Central memory CD8-positive, alpha-beta T cell (primary cell): ENCODE measurements around the gene SMIM35.

ENCODE experiments used
- ATAC-seq: fragments of 150-1000 bp; cut with Tn5 transposase; replicated peaks from 2 replicates; pipeline ENCODE4 v1.10.0; 2022; ENCODE audit warnings: mild to moderate bottlenecking, moderate FRiP score, moderate number of reproducible peaks; ENCODE audit not compliant: poor library complexity, severe bottlenecking; ENCODE audit errors: extremely low read depth
- DNase-seq, 2 donors: peaks; one replicate each; pipeline ENCODE4 v3.0.0; 2021; ENCODE audit warnings: low spot score in 2 of 2
- H3K27ac Mint-ChIP-seq: one replicate; pipeline ENCODE4 v1.8.0; 2022; ENCODE audit warnings: low read depth, mild to moderate bottlenecking, moderate library complexity, mixed read lengths
- H3K27me3 Mint-ChIP-seq: one replicate; pipeline ENCODE4 v1.8.0; 2022; ENCODE audit warnings: mixed read lengths
- H3K36me3 Mint-ChIP-seq: one replicate; pipeline ENCODE4 v1.8.0; 2022; ENCODE audit warnings: mild to moderate bottlenecking, moderate library complexity, mixed read lengths; ENCODE audit not compliant: insufficient read depth
- H3K4me1 Mint-ChIP-seq: one replicate; pipeline ENCODE4 v1.8.0; 2022; ENCODE audit warnings: mixed read lengths
- H3K4me3 Mint-ChIP-seq: one replicate; pipeline ENCODE4 v1.8.0; 2022; ENCODE audit warnings: mild to moderate bottlenecking, moderate library complexity, mixed read lengths
- H3K9me3 Mint-ChIP-seq: one replicate; pipeline ENCODE4 v1.8.0; 2022; ENCODE audit warnings: mixed read lengths

The SMIM35 gene

GRCh38 chr11:118057251-118058145 lies 29.3 kb downstream of the SMIM35 start:
- DNase-seq (no peak), ATAC-seq (no peak)
- Mint-ChIP-seq H3K27ac (peak overlapping the region; percentile 41), H3K27me3 (no peaks in the 10 kb centered on the region), H3K36me3 (peaks cover 3% of the 10 kb centered on the region), H3K4me1 (peaks cover 23% of the 10 kb centered on the region), H3K4me3 (no peak overlapping the region), H3K9me3 (no peaks in the 10 kb centered on the region)

GRCh38 chr11:118056806-118057205 lies 30.0 kb downstream of the SMIM35 start:
- peak overlapping the region; percentile 41 for H3K27ac Mint-ChIP-seq
- H3K27me3 Mint-ChIP-seq = no peaks in the 10 kb centered on the region
- no peaks in the 10 kb centered on the region for H3K9me3 Mint-ChIP-seq
- peaks cover 30% of the 10 kb centered on the region for H3K4me1 Mint-ChIP-seq
- DNase-seq = no peak
- no peak overlapping the region for H3K4me3 Mint-ChIP-seq
- no peak for ATAC-seq
- peaks cover 3% of the 10 kb centered on the region for H3K36me3 Mint-ChIP-seq

DNA sequence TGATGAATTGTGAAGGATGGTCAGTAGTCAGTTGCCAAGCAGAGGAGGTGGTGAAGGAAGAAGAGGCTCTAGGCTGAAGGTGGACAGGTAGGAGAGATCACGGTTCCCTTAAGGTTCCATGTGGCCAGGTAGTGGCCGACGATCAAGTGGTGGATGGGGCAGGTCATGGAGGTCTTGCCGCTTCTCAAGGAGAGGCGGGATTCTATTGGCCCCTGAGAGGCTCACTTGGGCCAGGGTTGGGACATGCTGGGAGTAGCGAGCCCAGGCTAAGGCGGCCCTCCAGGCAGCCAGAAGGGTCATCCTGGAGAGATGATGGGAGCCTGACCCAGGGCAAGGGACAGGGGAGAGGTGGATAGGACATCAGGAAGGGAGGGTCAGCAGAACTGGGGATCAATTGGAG lies 30.8 kb downstream of the SMIM35 start:
- Mint-ChIP-seq H3K4me1 (peaks cover 39% of the 10 kb centered on the region), H3K9me3 (no peaks in the 10 kb centered on the region), H3K27ac (peak overlapping the region; percentile 41), H3K4me3 (no peak overlapping the region), H3K27me3 (no peaks in the 10 kb centered on the region), H3K36me3 (peaks cover 3% of the 10 kb centered on the region)
- no peak for DNase-seq
- no peak for ATAC-seq

- H3K4me1 Mint-ChIP-seq = peaks cover 47% of the 10 kb centered on the region
- no peaks in the 10 kb centered on the region for H3K27me3 Mint-ChIP-seq
- H3K9me3 Mint-ChIP-seq = no peaks in the 10 kb centered on the region
- H3K4me3 Mint-ChIP-seq = no peak overlapping the region
- H3K27ac Mint-ChIP-seq = no peak overlapping the region
- peaks cover 3% of the 10 kb centered on the region for H3K36me3 Mint-ChIP-seq
- ATAC-seq (no peak), DNase-seq (no peak)
Observed at GRCh38 chr11:118054712-118055640, 31.8 kb downstream of the SMIM35 start.

DNA sequence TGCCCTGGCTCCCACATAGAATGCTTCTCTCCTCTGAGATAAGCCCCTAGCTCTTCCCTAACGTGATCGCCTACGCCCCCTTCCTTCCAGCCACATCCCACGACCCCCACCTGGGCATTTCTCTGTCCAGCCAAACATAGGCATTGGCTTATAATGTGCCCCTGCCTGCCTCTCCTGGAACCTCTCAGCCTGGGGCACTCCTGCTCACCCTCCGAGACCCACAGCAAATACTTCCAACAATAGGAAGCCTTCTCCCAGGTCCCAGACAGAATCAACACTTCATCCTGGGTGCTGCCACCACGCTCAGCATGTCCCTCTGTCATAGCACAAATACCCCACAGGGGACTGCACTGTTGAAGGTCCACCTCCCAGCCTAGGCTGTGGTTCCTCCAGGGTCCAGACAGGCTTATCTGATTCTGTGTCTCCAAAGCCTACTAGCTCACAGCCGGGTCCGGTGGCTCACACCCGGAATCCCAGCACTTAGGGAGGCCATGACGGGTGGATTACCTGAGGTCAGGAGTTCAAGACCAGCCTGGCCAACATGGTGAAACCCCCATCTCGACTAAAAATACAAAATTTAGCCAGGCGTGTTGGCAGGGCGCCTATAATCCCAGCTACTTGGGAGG lies 34.1 kb downstream of the SMIM35 start:
- DNase-seq = no peak
- Mint-ChIP-seq H3K4me3 (peak overlapping the region; percentile 41), H3K9me3 (no peaks in the 10 kb centered on the region), H3K27me3 (no peaks in the 10 kb centered on the region), H3K36me3 (peaks cover 4% of the 10 kb centered on the region), H3K4me1 (peaks cover 57% of the 10 kb centered on the region), H3K27ac (peak overlapping the region; percentile 95)
- ATAC-seq = no peak

GRCh38 chr11:118051611-118052461 lies 34.9 kb downstream of the SMIM35 start:
- Mint-ChIP-seq H3K36me3 (peaks cover 4% of the 10 kb centered on the region), H3K27ac (peak overlapping the region; percentile 95), H3K4me3 (peak overlapping the region; percentile 64), H3K9me3 (no peaks in the 10 kb centered on the region), H3K27me3 (no peaks in the 10 kb centered on the region), H3K4me1 (peaks cover 60% of the 10 kb centered on the region)
- DNase-seq = peak; percentile 52 to 82
- peak; percentile 98 for ATAC-seq

GRCh38 chr11:118051136-118051610 lies 35.6 kb downstream of the SMIM35 start:
- DNase-seq (no peak), ATAC-seq (peak; percentile 0)
- Mint-ChIP-seq H3K4me3 (peak overlapping the region; percentile 64), H3K27ac (peak overlapping the region; percentile 95), H3K27me3 (no peaks in the 10 kb centered on the region), H3K36me3 (peaks cover 4% of the 10 kb centered on the region), H3K9me3 (no peaks in the 10 kb centered on the region), H3K4me1 (peaks cover 66% of the 10 kb centered on the region)

DNA sequence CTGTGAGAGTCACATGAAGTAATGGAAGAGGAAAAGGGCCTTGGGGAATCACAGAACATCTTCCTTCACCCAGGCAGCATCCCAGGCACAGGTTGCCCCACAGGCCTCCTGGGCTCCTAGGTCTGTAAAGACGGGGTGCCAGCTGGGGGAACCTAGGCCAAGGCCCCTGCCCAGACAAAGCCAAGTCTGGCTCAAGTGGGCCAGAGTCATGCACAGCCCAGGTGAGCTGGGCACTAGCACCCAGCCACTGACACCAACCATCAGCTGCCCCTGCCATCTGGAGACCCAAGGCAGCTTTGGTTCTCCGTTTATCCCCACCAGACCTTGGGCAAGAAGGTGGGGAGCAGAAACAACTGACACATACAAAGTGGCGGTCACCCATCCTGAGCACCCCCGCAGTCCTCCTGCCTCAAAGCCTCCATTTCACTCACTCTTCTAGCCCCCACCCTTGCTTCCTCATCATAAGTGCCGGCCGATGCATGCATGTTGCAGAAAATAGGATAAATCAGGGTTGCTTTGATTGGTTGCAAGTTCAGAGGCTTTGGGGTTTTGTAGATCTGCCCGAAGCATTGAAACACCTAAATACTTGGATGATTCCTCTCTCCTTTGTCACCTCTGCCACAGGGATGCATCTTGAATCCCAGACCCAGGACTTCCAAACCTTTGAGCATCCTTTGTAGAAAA lies 36.4 kb downstream of the SMIM35 start:
- Mint-ChIP-seq H3K4me3 (peak overlapping the region; percentile 64), H3K36me3 (peaks cover 6% of the 10 kb centered on the region), H3K27me3 (no peaks in the 10 kb centered on the region), H3K9me3 (no peaks in the 10 kb centered on the region), H3K27ac (peak overlapping the region; percentile 95), H3K4me1 (peaks cover 75% of the 10 kb centered on the region)
- DNase-seq (no peak), ATAC-seq (no peak)

GRCh38 chr11:118049771-118050170 lies 37.0 kb downstream of the SMIM35 start:
- Mint-ChIP-seq H3K27me3 (no peaks in the 10 kb centered on the region), H3K27ac (peak overlapping the region; percentile 35), H3K4me3 (no peak overlapping the region), H3K36me3 (peaks cover 8% of the 10 kb centered on the region), H3K4me1 (peaks cover 80% of the 10 kb centered on the region), H3K9me3 (no peaks in the 10 kb centered on the region)
- ATAC-seq (no peak), DNase-seq (no peak)

DNA sequence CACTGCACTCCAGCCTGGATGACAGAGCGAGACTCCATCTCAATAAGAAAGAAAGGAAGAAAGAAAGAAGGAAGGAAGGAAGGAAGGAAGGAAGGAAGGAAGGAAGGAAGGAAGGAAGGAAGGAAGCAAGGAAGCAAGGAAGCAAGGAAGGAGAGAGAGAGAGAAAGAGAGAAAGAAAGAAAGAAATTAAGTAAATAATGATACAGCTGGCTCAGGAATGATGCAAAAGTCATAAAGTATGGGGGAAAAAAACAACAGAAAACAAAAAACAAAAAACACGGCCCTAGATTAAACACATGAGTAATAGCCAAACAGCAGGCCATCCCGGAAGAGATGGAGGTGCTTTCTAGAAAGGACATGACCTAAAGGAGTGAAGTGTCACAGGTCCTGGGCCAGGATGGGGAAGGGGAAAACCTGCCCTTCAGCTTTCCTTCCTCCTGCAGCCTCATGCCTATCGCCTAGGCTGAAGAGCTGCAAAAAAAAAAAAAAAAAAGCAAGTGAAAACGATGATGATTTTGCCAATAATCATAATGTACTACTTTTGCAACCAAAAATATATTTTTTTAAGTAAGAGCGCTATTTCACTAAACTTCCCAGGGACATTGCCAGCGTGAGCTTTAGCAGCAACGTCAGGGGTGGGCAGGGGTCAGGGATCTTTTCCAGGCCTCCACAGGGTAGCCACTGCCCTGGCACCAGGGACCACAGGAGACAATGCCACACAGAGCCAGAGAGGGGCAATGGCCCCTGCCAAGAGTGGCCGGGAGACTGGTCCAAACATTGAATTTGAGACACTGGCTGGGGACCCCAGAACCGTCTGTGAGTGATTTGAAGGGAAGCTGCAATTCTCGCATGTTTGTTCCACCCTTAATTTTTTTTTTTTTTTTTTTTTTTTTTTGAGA lies 38.0 kb downstream of the SMIM35 start:
- ATAC-seq (no peak), DNase-seq (no peak)
- Mint-ChIP-seq H3K27me3 (no peaks in the 10 kb centered on the region), H3K9me3 (no peaks in the 10 kb centered on the region), H3K36me3 (peaks cover 8% of the 10 kb centered on the region), H3K27ac (peak overlapping the region; percentile 75), H3K4me1 (peaks cover 89% of the 10 kb centered on the region), H3K4me3 (peak overlapping the region; percentile 6)
